ENCODE results near the gene SERPINA6.
"Not testable (repeated sequence)": the region's sequence is repeated elsewhere in the genome, so short reads cannot be mapped to it uniquely, and the experiment has no call there.

Gene SERPINA6

DNA sequence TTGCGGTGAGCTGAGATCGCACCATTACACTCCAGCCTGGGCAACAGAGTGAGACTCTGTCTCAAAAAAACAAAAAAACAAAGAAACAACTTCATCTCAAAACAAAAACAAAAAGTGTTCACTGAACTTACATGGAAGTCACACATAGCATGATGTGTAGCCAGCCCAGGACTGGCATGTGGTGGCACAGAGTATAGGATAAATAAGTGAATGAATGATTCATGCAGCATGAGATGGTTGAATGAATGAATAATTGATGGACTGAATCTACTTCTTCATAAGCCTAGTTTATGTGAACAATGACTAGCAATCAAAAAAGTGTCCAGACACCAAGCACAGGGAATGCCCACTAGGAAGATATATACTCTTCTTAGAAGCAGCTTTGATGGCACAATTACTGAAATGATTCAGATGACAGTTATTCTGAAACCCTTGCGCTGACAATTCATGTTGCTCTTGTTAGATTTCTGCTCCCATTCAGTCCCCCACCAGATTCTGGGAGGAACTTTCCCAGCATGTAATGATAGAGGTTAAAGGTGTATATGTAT lies 31.6 kb upstream of the SERPINA6 start:
- no peak for DNase-seq (ENCODE audit: low spot score)

GRCh38 chr14:94354190-94354589 lies 31.1 kb upstream of the SERPINA6 start:
- not testable (repeated sequence) for DNase-seq (ENCODE audit: low spot score)

DNA sequence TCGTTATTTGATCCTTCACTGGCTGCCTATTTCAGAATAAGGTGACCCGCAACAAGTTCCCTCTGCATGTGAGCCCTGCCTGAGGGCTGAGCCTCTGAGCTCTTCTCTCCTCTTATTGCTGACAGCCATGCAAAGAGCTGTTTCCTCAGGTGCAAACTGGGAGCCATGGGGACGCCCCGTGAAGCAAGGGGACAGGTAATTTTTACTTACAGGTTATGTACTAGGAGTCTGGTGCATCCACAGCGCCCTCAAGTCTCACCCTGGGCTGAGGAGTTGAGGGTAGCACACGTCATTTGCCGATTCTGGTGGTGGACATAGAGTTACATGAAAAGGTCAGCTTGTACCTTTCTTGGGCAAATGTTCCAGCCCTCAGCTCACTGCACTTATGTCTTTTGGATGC lies 26.1 kb upstream of the SERPINA6 start:
- no peak for DNase-seq (ENCODE audit: low spot score)

GRCh38 chr14:94348836-94349235 lies 25.7 kb upstream of the SERPINA6 start:
- DNase-seq (ENCODE audit: low spot score) = no peak

GRCh38 chr14:94346841-94347240 lies 23.7 kb upstream of the SERPINA6 start:
- DNase-seq (ENCODE audit: low spot score) = no peak

GRCh38 chr14:94346065-94346786 lies 23.1 kb upstream of the SERPINA6 start:
- peak; percentile 28 for DNase-seq (ENCODE audit: low spot score)

GRCh38 chr14:94345344-94346064 lies 22.4 kb upstream of the SERPINA6 start:
- no peak for DNase-seq (ENCODE audit: low spot score)

GRCh38 chr14:94344389-94344788 lies 21.3 kb upstream of the SERPINA6 start:
- no peak for DNase-seq (ENCODE audit: low spot score)

- DNase-seq (ENCODE audit: low spot score) = no peak
Measured at GRCh38 chr14:94343238-94344005, 20.3 kb upstream of the SERPINA6 start.

DNA sequence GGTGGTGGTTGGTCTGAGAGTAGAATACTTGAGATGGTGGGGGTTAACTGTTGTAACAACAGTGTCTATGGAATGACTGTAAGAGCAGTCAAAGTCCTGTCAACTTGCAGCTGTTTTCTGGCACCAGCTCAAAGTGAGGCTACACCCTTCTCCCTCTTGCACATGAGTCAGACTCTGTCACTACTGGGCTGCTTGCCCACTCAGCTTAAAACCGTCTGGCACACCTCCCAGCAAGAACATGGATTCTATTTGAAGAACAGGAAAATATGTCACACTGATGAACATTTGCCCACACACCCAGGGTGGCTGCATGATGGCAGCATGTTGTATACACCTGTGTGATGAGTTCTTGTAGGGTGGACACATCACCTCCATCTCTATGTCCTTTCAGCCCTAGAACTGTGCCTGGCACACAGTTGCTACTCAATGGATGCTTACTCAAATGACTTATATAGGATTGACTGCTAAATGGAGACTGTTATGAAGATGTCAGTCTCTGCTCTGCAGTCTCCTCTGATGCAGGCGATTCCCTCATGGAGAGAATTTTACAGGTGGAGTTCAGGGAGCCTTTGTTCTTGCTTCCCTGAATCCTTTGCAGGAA lies 19.3 kb upstream of the SERPINA6 start:
- DNase-seq (ENCODE audit: low spot score) = no peak

- DNase-seq (ENCODE audit: low spot score) = no peak
Measured at GRCh38 chr14:94341656-94342333, 18.7 kb upstream of the SERPINA6 start.

DNA sequence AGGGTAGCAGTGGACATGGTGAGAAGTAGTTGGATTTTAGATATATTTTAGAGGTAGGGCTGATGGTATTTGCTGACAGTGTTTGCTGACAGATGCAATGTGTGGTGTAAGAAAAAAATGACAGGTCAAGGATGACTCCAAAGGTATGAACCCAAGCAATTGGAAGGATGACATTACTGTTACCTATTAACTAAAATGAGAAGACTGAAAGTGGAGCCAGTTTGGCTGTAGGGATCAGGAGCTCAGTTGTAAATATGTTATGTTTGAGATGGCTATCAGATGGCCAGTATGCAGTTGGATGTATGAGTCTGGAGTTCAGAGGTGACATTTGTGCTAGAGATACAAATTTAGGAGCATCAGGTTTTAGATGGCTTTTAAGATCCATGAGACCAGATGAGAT lies 17.4 kb upstream of the SERPINA6 start:
- no peak for DNase-seq (ENCODE audit: low spot score)

DNA sequence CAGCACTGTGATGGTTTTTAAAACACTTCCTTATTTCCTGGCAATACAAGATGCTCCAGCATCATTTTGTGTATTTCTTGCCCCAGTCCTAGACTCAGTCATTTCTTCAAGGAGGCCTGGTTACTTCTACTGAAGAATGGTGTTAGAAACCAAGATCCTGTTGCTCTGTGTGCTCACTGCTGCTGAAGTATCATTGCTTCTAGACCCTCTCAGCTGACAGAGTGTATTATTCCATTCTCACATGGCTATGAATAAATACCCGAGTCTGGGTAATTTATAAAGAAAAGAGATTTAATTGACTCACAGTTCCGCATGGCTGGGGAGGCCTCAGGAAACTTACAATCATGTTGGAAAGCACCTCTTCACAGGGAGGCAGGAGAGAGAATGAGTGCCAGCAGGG lies 14.9 kb upstream of the SERPINA6 start:
- no peak for DNase-seq (ENCODE audit: low spot score)

DNA sequence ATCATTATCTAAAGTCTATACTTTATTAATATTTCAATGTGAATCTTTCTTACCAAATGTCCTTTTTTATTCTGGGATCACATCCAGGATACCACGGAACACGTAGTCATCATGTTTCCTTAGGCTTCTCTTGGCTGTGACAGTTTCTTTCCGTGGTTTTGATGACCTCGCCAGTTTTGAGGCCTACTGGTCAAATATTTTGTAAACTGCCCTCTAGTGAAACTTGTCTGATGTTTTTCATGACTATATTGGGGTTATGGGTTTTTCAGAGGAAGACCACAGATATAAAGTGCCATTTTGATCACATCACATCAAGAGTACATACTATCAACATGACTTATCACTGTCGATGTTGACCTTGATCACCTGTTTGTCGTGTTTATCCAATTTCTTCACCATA lies 14.1 kb upstream of the SERPINA6 start:
- no peak for DNase-seq (ENCODE audit: low spot score)

DNA sequence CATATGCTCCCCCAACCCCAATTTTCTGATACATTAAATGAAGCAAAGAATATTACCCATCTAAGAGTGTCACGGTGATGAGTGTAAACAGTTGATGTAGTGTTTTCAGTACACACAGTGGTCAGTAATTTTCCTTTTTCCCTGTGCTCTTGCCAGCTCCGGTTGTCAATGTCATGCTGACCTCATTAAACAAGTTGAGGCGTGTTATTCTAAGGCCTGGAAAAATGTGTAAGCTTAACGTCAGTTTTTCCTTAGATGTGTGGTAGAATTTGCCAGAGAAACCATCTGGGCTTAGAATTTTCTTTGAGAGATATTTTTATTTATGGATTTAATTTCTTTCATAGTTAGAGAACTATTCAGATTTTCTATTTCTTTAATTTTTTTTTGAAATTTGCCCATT lies 11.7 kb upstream of the SERPINA6 start:
- DNase-seq (ENCODE audit: low spot score) = no peak

DNA sequence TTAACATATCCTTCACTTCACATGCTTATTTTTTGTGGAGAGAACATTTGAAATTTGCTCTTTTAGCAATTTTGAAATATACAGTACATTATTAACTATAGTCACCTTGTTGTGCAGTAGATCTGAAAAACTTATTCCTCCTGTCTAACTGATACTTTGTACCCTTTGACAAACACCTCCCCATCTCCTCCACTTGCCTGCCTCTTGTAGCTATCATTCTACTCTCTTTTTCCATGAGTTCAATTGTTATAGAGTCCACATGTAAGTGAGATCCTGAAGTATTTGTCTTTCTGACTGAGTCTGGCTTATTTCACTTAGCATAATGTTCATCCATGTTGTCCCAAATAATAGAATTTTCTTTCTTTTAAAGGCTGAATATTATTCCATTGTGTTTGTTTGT lies 9.5 kb upstream of the SERPINA6 start:
- DNase-seq (ENCODE audit: low spot score) = no peak

DNA sequence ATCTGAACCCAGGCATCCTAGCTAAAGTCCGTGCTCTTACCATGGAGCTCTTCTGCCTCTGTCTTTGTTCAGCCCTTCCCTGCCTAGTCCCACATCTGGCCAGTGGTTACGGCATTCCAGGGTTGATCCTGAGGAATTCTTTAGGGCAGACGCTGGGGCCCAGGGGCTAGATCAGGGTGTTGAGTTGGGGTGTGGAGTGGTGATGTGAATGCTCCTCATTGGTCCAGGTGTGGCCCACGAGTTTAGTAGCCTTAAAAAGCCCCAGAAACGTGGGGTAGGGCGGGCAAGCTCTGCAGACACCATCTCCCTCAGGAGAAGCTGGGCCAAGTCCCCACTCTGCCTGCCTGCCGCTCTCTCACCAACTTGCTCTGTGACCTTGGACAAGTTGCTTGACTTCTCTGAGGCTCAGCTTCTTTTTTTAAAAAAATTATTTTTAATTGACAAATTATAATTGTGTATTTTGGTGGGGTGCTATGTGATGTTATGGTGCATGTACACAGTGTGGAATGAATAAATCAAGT lies 9.0 kb upstream of the SERPINA6 start:
- DNase-seq (ENCODE audit: low spot score) = no peak

- DNase-seq (ENCODE audit: low spot score) = no peak
Measured at GRCh38 chr14:94331462-94331861, 8.3 kb upstream of the SERPINA6 start.

- DNase-seq (ENCODE audit: low spot score) = no peak
Measured at GRCh38 chr14:94330857-94331256, 7.7 kb upstream of the SERPINA6 start.

DNA sequence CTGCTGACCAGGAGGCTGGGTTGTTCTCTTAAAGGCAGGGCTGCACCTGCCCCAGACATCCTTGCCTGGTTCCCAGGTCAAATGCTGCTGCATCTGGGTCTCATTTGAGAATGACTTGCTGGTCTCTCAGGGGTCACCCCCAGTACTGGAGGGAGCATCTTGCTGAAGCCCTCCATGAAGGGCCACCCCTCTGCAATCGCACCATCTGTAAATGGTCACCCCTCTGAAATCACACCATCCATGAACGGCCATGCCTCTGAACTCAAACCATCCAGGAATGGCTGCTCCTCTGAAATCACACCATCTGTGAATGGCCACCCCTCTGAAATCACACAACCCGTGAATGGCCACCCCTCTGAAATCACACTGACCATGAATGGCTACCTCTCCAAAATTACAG lies 7.3 kb upstream of the SERPINA6 start:
- DNase-seq (ENCODE audit: low spot score) = no peak

DNA sequence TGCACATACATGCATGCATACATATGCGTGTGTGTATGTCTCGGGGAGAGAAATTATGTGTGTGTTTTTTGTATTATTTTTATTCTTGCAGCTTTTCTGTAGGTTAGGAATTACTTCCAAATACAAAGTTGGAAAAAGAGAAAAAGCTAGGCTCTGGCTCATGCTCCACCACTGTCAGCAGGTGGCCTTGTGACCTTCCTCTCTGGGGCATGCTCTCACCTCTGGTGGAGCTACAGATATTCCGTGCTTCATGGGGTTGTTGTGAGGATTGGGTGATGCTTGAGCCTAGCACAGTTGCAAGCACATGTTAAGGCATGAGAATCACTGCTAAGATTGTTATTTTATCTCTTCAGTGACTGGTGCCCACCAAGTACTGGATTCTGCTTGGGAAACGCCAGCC lies 6.7 kb upstream of the SERPINA6 start:
- no peak for DNase-seq (ENCODE audit: low spot score)
